Activated gamma-delta T cell (primary cell): ENCODE results near the gene RNF183.

Source experiments
- DNase-seq: peaks from one replicate; lab custom pipeline; 2025; lab: John Stamatoyannopoulos, UW
- total RNA-seq, 2 donors: gene quantifications; one replicate each; lab custom pipeline; 2026; lab: John Stamatoyannopoulos, UW

Gene RNF183
- 0.09 to 0.56 reads per million in 2 donors for total RNA-seq

DNA sequence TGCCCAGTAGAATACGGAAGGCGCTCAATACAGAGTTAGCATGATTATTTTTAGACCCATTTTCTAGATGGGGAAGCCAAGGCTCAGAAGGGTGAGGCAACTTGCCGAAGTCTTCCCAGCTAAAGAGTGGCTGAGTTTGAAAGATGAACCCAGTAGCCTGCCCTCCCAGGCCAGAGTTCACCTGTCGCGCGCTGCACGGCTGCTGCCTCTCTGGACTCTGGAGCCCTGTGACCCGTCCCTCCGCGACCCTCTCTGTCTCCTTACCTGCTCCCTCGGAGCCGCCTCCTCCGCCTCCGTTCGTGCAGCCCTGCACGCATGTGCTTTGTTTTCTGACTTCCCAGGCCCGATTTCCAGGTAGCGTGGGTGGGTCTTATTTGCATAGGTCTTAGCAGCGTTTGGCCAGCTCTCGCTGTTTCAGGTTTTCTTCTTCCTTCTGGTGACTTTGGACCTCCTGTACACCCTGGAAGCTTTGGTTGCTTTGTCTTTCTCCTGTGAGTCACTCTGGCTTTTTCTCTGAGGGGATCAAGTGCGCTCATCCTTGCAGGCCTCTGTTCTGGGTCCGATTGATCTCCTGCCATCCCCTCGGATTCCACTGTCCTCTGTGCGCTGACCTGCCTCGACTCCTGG is at the start of gene RNF183:
TSS of gene RNF183 (minus strand) at position 585 of the 627 bp plus-strand sequence. CDS start 5,192 bp downstream, outside the sequence.
- no peak for DNase-seq

DNA sequence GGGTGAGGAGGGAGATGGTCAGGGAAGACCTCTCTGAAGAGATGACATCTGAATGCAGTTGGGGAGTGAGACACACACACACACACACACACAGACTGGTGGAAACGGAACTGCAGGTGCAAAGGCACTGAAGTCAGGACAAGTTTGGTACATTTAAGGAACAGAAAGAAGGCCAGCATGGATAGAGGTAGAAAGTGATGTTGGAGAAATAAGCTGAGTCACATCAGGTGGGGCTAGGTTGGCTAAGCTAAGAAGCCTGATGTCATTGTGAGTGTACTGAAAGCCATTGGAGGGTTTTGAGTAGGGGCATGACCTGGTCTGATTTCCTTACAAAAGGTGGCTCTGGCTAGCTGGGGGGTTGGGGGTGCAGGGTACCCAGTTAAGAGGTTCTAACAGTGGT is 49.2 kb upstream of the RNF183 start:
- DNase-seq = no peak

DNA sequence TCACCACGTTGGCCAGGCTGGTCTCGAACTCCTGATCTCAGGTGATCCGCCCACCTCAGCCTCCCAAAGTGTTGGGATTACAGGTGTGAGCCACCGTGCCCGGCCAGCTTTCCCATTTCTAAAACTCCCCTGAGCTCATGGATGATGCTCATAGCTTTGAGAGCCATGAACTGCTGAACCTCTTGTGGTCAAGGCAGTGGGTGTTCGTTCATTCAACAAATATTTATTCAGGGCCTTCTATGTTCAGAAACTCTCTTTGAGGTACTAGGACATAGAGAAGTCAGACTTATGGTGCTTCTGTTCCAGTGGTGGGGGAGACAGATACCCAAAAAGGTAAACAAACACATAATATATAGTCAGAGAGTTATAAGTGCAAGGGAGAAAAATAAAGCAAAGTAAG is 48.8 kb upstream of the RNF183 start:
- no peak for DNase-seq

GRCh38 chr9:113350937-113351336 is 47.8 kb upstream of the RNF183 start:
- no peak for DNase-seq

DNA sequence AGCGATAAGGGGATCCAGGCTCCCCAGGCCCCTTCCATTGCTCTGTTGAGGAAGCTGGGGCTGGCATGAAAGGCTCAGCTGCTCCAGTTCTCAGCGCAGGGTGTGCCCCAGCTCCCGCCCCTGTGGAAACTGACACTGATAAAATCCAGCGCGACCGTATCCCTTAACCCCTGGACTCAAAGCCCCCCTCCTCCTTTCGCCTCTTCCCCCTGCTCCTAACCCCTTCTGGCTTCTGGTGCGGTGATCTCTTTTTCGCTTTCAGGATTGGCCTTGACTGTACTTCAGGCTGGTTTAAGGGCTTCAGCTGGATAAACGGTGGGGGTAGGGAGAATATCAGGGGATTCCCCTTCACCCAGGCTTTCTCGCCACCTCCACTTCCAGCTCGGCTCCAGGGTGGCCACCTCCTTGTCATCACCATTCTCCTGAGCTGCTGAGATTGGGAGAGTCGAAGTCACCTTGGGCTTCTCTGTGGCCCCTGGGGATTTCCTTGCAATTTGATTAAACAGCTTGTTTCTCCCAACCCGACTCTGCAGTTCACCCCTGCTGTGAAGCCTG is 47.0 kb upstream of the RNF183 start:
- no peak for DNase-seq

DNA sequence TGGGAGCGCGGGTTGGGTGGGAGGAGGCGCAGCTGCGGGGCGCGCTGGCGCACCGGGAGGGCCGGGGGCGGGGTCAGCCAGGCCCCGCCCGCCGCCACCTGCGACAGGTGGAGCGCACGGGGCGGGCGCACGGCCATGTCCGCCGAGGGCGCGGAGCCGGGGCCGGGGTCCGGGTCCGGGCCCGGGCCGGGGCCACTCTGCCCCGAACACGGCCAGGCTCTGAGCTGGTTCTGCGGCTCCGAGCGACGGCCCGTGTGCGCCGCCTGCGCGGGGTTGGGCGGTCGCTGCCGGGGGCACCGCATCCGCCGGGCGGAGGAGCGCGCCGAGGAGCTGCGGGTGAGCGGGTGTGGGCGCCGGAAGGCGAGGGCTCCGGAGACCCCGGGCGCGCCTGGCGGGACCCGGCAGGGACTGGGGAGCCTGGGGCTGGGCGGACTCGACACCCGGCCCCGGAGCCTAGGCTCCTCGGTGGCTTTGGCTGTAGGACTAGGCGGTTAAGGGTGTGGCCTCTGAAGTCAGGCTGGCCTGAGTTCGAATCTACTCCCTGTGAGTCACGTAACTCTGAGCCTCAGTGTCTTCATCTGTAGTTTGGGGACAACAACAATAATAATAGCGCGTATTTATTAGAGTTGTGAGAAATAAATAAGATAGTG is 46.4 kb upstream of the RNF183 start, which contains the start of gene BSPRY:
TSS of gene BSPRY (plus strand) at position 97 of the 650 bp plus-strand sequence. CDS start at position 136, 39 bp downstream.
- peak; percentile 20 for DNase-seq

DNA sequence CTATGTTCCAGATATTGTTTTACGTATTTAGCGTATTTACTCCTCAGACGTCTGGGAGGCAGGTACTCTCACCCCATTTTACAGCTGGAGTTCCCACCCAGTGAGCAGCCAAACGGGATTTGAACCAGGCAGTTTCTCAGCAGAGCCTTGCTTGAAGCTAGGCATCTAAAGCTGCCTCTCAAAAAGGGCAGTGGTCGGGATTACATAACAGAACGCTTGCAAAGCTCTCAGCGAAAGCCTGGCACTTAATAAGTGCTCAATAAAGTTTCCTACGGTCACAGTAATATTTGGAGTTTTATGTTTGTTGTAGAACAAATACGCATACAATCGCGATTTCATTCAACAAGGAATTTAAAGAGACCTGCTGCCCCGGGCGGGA is 45.9 kb upstream of the RNF183 start:
- no peak for DNase-seq

- no peak for DNase-seq
Observed at GRCh38 chr9:113348437-113348836, 45.3 kb upstream of the RNF183 start.

- DNase-seq = no peak
Observed at GRCh38 chr9:113345671-113346070, 42.5 kb upstream of the RNF183 start.

- DNase-seq = no peak
Observed at GRCh38 chr9:113345190-113345589, 42.0 kb upstream of the RNF183 start.

- no peak for DNase-seq
Observed at GRCh38 chr9:113343732-113344231, 40.6 kb upstream of the RNF183 start.

- no peak for DNase-seq
Observed at GRCh38 chr9:113341712-113342410, 38.7 kb upstream of the RNF183 start.

DNA sequence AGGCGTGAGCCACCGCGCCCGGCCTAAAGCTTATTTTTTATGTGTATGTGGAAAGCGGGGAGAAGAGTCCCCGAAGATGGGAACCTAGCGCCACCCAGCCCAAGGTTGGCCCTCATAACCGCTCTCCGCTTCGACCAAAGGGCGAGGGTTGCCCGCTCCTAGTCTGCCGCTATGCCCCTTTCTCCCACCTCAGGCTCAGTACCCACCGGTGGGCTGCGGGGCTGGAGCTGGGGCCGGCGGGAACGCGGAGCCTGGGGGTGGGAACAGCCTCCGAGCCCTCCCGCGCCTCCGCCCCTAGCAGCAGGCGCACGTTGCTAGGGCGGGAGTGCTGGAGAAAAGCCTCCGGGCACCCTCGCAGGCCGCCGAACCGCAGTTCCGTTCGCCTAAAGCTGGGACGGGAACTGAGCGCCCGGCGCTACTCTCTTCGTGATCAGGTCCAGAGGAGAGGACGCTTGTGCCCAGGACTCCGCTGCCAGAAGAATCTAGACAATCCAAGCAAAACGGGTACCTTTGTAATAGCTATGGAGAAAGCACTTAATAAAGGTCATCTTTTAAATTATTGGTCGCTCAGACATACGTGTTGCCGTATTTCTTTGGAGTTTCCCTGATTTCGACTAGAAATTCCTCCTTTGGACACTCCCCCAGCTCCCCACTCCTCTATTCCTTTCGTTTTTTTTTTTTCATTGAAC is 37.0 kb upstream of the RNF183 start, which contains the start of gene WDR31:
TSS of gene WDR31 (minus strand) at position 265 of the 689 bp plus-strand sequence. CDS start 8,253 bp downstream, outside the sequence.
- DNase-seq = peak; percentile 52

- no peak for DNase-seq
Observed at GRCh38 chr9:113337714-113338113, 34.5 kb upstream of the RNF183 start.

- DNase-seq = no peak
Observed at GRCh38 chr9:113331780-113332179, 28.6 kb upstream of the RNF183 start.

GRCh38 chr9:113328045-113328782 is 25.0 kb upstream of the RNF183 start:
- DNase-seq = no peak

GRCh38 chr9:113326230-113326629 is 23.1 kb upstream of the RNF183 start:
- no peak for DNase-seq

- DNase-seq = no peak
Observed at GRCh38 chr9:113322671-113323070, 19.5 kb upstream of the RNF183 start.

DNA sequence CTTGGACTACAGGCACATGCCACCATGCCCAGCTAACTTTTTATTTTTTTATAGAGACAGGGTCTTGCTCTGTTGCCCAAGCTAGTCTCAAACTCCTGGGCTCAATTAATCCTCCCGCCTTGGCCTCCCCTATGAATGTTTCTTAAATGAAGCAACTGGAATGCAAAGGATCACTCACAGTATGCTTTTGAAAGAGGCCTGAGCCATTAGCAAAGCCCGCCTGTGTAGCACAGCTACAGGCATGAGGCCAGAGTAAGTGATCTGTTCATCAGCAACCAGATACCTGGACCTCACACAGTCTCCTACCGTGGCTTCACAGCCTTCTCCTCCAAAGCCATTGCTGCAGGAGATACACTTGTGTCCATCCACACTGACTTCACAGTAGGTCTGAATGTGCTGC is 16.9 kb upstream of the RNF183 start:
- no peak for DNase-seq

DNA sequence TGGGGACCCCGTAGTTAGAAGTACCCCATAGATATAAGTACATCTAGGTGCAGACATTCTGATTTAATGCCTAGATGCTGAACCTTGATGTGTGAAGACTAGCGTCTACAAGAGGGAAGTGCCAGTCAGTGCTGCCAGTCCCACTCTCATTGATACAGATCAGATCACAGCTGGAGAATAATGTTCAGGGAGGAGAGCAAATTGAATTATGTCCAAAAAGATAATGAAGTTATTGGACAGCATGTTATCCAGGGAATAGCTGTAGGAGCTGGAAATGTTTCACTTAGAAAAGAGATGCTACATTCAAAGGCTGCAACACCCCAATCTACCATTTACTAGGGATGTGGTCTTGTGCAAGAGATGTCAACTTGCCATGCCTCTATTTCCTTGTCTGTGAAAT is 15.9 kb upstream of the RNF183 start:
- no peak for DNase-seq

- no peak for DNase-seq
Observed at GRCh38 chr9:113317777-113318176, 14.6 kb upstream of the RNF183 start.
